Non-pigmented ciliary epithelial cell (primary cell): ENCODE measurements around the gene TRIM63.
"Not testable (repeated sequence)": the region's sequence is repeated elsewhere in the genome, so short reads cannot be mapped to it uniquely, and the experiment has no call there.

Source experiments
- DNase-seq: peaks from one replicate; pipeline ENCODE4 v3.0.0-alpha.2; 2010; ENCODE audit warnings: low read depth

TRIM63 gene

GRCh38 chr1:26067432-26067911, at the start of gene TRIM63:
TSS of gene TRIM63 (minus strand) at chr1:26067630. CDS start at chr1:26067494, 136 bp downstream.
- DNase-seq: no peak

DNA sequence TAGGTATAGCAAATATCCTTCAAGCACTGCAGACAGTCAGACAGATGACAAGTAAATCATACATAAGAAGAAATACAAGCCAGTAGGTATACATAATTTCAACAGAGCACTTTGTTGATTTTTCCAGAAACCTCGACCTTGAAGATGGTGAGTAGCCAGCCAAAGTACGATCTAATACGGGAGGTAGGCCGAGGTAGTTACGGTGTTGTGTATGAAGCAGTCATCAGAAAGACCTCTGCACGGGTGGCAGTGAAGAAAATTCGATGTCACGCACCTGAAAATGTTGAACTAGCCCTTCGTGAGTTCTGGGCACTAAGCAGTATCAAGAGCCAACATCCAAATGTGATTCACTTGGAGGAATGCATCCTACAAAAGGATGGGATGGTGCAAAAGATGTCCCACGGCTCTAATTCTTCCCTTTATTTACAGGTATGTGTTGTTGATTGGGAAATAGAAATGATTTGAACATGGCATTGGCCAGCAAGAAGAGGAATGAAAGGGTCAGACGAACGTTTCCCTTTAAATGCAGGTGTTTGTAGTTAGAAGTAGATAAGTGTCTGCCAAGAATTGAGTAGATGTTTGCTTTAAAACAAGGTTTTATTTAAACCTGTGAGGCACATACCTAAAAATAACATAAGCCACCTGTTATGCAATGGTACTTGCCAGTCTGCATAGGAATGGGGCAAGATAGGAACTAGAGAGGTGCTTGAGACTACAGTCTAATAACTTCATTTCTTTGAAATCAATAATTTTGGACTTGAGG, 46.9 kb upstream of the TRIM63 start:
- DNase-seq: no peak

DNA sequence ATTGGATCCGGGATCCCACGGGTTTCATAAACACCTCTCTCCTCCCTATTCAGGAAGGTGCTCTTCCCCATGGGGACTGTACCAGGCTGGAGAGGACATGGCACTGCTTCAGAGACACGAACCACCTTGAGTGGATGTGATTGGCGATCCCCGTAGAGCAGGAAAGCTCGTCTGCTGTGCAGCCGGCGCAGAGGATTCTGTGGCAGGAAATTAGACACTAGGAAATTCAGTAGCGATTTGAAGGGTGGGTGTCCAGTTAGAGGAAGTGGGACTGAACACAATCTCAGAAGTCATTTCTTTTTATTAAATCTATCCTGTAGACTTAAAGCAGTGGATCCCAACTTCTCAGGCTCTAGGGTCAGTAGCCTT, 45.0 kb upstream of the TRIM63 start:
- no peak for DNase-seq

DNA sequence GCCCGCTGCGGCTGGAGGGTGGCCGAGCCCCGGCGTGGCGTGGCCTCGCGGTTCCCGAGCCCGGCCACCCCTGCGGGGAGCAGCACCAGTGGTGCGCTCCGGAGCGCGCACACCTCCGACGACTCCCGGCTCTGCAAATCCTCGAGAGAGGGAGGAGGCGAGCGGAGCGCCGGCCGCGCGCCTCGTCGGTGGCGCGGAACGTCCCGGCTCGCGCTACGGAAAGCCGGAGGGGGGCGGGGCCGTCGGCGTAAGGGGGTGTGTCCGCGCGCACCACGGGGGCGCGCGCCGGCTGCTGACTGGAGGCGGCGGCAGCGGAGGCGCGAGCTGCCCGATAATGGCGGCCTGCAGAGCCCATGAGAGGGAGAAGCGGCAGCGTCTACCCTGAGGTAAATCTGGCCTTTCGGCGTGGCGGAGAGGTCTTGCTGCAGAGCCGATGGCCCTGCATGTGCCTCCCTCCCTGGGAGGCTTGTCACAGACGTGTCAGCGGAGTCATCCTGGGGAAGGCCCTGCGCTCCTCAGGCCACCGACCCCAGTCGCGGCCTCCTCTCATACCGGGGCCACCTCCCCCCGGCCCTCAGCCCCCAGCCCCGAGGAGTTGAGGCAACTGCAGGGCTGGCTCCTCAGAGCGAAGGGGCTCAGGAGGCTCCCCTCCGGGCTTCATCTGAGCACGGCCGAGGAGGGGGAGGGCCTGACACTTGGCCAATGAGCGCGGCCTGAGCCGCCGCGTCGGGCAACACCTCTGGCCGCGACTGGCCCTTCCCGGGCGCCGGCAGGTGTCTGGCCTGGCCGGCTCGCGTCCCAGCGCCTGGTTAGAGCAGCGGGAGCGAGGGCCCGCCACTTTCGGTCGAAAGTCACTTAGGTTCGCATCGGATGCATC, 44.3 kb upstream of the TRIM63 start, which contains the start of gene PDIK1L:
PDIK1L (plus strand) TSS at position 295 of the 877 bp plus-strand sequence. CDS start 2,485 bp downstream, outside the sequence.
- DNase-seq: peak; percentile 73

DNA sequence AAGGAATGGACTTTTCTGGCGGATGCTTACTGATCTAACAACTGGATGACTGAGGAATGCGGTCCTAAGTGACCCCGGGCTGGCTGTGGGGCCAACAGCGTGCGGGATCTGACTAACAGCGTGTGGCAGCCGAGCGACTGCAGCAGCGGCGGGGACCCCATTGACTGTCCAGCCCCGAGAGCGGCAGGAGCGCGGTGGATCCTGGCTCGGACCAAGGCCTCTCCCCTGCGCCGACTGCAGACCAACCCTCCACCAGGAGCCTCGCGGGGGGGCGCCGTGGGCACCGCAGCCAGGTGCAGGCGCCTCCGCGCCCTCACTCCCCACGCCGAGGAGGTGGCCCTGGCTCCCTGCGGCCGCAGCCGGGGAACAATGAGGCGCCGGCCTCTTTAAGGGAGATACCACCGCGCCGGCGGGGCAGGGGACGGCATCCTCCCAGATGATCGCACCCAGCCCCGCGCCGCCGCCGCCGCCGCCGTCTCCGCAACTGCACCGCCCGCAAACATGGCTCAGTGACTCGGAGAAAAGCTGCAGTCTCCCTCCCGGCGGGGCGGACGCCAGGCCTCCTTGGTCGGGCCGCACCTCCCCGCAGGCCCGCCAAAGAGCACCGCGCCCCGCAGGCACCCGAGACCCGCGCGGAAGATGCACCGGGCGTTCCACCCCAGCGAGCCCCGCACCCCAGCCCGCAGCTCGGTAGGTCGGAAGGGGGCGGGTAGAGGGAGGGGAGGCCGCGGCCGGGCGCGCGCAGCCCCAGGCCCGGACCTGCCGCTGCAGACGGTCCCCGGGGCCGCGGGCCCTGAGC, 43.5 kb upstream of the TRIM63 start:
- no peak for DNase-seq

DNA sequence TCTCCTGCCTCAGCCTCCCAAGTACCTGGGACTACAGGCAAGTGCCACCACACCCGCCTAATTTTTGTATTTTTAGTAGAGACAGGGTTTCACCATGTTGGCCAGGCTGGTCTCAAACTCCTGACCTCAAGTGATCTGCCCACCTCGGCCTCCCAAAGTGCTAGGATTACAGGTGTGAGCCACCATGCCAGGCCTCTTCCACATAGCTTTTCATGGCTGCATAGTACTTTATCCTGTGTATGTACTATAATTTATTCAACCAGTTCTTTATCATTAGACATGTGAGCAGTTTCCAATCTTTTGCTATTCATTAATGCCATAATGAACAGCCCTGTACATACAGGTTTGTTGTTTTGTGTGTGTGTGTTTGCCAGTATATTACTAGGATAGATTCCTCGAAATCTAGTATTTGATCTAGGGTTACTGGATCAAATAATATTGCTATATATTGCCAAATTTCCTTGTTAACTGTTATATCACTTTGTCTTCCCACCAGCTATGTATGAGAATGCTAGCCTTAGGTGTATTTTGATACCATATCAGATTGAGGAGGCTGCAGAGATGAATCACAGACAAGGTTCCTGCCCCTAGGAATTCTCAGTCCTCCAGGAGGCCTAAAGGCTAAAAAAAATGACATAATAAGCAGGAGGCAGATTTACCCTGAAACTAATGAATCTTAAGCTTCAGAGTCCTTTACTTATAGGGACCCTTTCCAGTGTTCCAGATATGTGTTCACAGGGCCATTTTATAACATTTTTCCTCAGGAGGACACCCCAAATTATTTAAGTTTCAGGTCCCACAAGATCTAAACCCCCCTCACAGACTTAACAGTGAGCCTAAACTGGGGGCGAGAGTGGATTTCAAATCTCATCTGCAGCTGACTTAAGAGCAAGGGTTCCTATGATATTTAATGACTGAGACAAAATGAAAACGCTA, 42.1 kb upstream of the TRIM63 start:
- DNase-seq: no peak

GRCh38 chr1:26105226-26105548, 37.8 kb upstream of the TRIM63 start:
- not testable (repeated sequence) for DNase-seq

DNA sequence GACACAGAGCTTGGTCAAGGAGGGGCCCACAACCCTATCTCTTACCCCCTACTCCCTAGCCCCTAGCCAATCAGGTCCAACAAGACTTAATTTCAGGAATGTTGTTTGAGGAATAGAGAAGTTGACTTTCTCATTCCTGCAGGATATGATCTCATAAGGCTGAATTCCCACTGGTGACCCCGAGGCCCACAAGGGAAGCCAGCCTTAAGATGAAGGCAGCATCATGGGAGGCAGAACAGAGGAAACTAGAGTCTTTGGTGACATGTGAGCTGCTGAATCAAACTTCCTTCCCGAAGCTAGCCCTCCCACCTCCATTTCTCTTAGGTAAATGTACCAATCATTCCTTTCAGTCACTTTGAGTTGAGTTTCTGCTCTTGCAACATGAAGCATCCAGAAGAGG, 35.1 kb upstream of the TRIM63 start:
- DNase-seq: no peak

GRCh38 chr1:26102119-26102518, 34.7 kb upstream of the TRIM63 start:
- no peak for DNase-seq

GRCh38 chr1:26100204-26100603, 32.8 kb upstream of the TRIM63 start:
- DNase-seq: not testable (repeated sequence)

DNA sequence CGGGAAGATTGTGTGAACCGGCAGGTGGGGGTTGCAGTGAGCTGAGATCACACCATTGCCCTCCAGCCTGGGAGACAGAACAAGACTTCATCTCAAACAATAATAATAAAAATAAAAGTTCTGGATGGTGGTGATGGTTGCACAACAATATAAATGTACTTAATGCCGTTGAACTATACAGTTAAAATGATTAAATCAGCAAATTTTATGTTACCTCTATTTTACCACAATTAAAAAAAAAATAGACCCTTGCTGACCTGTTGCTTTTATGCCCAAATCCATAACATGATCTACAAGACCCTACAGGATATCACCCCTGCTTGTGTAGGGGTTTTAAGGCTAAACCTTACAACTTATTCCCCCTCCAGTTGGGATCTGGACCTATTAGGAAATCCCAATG, 32.4 kb upstream of the TRIM63 start:
- DNase-seq: no peak

- no peak for DNase-seq
These were observed 31.2 kb upstream of the TRIM63 start for GRCh38 chr1:26098602-26099001.

- peak; percentile 32 for DNase-seq
These were observed 30.3 kb upstream of the TRIM63 start for GRCh38 chr1:26097696-26098095.

GRCh38 chr1:26096471-26096870, 29.0 kb upstream of the TRIM63 start:
- no peak for DNase-seq

DNA sequence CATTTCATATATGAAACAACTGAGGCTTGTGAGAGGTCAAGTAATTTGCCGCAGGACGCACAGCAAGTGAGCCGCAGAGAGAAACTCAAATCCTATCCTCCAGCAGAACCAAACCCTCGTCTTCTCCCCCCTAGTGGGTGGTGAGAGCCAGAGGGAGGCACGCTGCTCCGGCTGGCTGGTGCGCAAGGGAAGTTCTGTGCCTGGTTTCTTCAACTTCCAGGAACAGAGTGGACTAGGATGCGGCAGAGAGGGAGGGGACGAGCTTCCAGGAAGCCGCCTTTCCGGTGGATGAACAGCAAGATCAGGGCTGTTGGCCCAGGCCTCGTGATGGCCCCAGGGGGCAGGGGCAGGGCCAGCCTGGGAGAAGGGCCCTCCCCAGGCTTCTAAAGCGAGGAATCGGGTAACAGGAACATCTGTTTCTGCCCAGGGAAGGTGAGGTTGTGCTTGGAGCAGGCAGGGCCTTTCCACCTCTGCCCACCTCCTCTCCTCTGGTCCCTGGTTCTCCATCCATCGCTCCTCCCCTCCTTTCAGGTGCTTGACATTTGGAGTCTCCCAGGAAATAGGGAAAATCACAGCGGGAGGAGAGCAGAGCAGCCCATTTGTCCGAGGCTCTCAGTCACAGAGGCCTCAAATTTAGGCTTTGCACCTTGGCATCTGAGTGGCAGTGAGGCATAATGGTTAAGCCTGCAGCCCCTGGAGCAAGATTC, 27.4 kb upstream of the TRIM63 start:
- no peak for DNase-seq

DNA sequence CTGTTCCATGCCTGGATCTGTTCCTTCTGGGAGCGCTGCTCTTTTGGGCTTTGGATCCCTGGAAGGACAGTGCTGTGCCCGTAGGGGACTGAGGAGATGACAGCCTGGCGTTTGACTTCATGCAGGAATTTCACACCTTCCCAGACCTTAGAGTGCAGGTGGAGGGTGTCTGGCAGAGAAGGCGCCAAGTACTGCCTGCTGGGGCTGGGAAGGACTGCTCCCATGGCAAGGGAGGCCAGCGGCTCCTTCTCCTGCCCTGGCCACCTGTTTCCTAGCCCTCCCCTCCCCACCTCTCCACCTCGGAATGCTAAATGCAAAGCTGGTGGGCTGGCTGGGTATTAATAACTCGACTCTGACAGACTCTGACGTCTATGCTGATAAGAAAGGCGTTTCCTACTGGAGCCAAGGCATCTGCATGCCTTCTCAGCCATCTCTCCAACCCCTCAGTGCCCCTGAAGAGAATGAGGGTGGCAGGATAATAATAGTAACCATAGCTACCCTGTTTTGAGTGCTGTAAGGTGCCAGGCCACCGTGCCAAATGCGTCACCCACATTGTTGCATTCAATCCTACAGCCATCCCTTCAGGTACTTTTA, 26.7 kb upstream of the TRIM63 start:
- no peak for DNase-seq

DNA sequence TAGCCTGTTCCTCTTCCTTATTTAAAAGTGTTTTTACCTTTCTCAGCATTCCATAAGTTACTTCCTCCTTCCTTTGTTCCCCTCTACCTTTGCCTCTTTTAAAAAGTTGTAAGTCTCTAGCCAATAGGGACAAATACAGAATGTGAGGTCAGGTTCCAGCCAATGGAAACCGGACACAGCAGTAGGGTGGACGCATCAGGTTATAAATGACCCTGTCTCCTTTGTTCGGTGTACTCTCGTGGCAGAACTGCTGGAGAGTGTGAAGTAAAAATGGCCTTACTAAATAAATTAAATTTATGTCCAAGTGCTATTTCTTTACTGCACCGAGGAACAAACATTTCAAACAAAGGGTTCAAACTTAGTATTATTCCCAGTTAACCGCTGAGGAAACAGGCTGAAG, 26.1 kb upstream of the TRIM63 start:
- DNase-seq: not testable (repeated sequence)

- no peak for DNase-seq
These were observed 25.0 kb upstream of the TRIM63 start for GRCh38 chr1:26092422-26092821.

DNA sequence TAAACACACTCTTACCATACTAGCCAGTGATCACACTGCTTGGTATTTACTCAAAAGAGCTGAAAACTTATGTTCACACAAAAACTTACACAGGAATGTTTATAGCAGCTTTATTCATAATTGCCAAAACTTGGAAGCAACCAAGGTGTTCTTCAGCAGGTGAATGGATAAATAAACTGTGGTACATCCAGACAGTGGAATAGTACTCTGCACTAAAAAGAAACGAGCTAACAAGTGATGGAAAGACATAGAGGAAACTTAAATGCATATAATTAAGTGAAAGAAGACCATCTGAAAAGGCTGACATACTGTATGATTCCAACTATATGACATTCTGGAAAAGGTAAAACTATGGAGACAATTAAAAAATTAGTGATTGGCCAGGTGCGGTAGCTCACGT, 23.5 kb upstream of the TRIM63 start:
- no peak for DNase-seq

DNA sequence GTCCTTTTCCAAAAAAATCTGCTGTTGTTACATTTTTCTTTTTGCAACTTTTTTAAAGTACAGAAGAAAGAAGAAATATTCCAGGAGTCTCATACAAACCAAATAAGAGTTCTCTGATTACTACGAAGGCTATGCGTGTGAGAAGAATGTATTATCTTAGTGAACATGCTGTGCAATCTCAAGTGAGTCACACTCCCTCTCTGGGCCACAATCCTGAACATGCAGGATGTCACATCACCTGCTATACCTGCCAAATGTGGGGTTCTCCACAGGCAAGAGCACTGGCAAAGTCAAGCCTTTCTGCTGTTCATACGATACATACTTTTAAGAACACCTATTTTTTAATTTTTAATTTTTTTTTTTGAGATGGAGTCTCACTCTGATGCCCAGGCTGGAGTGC, 21.7 kb upstream of the TRIM63 start:
- DNase-seq: no peak
